GM18520 (cell line): ENCODE measurements around the gene HEATR3.

ENCODE experiments used
- ATAC-seq: cut with Tn5 transposase; IDR thresholded peaks from one replicate; pipeline ENCODE4 v1.9.1; 2021; ENCODE audit not compliant: unreplicated experiment

HEATR3 gene

GRCh38 chr16:50152351-50152806 lies 86.6 kb downstream of the HEATR3 start:
- peak; percentile 44 for ATAC-seq

- peak; percentile 61 for ATAC-seq
Measured at GRCh38 chr16:50152807-50153595, 87.2 kb downstream of the HEATR3 start, which contains the start of gene TENT4B. Gene TENT4B (plus strand): TSS chr16:50153306. CDS start chr16:50153622, 316 bp downstream.

- peak; percentile 8 for ATAC-seq
Measured at GRCh38 chr16:50153596-50154419, 88.0 kb downstream of the HEATR3 start.

GRCh38 chr16:50154420-50154950 lies 88.7 kb downstream of the HEATR3 start:
- ATAC-seq = no peak

GRCh38 chr16:50155925-50156324 lies 90.2 kb downstream of the HEATR3 start:
- no peak for ATAC-seq
